ENCODE measurements around the gene EVC. TPM values are rescaled to one million over a fixed set of nuclear protein-coding genes. Genes with fewer than 3 reads are reported as not detected.
"Not testable (repeated sequence)": the region's sequence is repeated elsewhere in the genome, so short reads cannot be mapped to it uniquely, and the experiment has no call there.

Gene EVC
- total RNA-seq, 1 donor from 2014 or later = 126 TPM

DNA sequence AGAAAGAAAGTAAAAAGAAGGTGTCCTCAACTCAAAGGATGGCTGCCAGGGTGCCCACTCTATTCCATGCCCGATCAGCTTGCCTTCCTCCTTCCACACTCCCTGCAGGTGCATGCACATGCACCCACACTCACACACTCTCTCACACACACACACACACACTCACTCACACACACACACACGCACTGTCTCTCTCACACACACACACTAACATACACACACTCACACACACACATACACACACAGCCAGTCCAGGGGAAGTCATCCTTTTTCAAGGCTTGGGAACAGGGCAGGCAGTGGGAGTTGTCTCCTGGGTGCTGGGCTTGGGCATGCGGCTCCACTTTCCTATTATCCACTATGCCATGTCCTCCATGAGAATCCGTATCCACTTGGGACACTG, 131.5 kb downstream of the EVC start:
- DNase-seq (ENCODE audit: low read depth) = no peak

DNA sequence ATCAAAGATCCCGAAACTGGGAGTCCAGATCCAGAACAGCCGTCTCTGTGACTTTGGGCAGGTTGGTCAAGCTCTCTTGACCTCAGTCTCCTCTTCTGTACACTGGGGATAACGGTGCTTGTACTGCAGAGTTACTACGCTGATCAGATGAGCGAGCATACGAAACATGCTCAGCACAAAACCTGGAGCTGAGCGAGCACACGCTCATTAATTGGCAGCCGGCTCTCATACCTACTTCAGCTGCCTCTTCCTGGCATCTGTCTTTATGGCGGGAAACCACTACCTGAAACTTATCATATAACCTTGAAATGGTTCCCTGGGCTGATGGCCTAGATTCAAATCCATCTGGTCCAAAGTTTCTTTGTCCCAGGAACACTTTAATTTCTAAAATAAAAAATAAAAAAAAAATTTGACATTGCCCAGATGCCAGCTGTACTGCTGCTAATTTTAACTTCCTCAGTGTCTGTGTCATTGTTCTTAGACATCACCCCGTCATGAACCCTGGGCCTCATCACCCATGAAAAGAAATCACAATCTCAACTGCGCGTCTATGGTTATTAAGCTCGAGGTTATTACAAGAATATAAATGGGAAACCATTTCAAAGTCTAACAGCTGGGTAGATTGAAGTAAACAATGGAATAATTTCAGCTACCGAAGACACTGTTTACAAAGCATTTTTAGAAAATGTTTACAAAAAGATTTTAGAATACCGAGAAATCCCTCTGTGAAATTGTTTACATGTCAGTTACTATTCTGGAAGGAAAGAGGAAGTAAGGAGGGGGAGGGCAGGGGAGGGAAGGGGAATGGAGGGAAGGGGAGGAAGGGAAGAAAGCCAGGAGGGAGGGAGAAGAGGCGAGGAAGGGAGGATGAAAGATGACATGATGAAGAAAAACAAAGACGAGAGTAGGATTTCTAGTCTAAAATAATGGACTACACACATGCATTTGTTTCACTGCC, 132.9 kb downstream of the EVC start:
- DNase-seq (ENCODE audit: low read depth) = no peak

DNA sequence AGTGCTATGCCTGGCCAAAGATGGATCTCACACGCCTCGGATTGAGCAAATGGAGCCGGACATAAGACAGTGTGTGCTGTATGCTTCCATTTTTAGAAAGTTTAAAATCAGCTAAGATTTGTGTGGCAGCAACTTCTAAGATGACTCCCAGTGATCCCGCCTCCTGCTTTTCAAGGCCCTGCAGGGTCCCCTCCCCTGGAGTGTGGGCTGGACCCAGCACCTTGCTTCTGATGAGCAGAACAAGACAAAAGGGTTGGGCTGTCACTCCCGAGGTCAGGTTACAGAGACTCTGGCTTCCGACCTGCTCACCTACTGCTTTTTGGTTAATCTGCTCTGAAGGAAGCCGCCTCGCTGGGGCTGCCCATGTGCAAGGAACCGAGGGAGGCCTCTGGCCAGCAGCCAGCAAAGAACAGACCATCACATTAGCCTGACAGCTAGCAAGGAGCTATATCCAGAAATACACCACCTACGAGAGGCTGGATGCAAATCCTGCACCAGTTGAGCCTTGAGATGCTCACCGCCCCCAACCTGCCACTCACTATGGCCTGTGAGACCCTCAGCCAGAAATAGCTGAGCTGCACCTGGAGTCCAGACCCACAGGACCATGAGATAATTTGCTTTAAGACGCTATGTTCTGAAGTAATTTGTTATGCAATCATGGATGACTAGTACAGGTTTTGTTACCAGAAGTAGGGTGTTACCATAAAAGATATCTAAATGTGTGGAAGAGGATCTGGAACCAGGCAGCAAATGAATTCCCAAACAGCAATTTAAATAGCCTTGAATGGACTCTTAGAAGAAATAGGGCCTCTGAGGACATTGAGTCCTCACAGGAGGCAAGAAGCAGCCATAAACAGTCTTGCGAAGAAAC, 134.3 kb downstream of the EVC start:
- no peak for DNase-seq (ENCODE audit: low read depth)

DNA sequence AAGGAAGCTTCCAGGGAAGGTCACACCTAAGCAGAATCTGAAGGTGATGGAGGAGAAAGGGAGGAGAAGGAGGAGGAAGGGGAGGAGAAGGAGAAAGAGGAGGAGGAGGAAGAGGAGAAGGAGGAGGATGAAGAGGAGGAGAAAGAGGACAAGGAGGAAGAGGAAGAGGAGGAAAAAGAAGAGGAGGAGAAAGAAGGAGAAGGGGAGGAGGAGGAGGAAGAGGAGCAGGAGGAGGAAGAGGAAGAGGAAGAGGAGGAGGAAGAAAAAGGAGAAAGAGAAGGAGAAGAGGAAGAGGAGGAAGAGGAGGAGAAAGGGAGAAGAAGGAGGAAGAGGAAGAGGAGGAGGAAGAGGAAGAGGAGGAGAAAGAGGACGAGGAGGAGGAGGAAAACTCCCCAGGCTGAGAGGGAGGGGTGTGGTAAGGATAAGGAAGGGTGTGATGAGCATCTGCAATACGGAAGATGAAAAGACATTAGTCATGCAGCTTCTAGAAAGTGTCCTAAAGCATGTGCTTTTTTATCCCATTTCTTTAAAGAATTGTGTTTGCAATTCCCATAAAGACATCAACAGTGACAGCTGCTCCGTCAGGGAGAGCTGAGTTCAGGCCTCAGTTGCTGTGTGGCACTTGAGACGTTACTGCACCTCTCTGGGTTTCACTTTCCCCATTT, 140.8 kb downstream of the EVC start:
- DNase-seq (ENCODE audit: low read depth) = no peak

DNA sequence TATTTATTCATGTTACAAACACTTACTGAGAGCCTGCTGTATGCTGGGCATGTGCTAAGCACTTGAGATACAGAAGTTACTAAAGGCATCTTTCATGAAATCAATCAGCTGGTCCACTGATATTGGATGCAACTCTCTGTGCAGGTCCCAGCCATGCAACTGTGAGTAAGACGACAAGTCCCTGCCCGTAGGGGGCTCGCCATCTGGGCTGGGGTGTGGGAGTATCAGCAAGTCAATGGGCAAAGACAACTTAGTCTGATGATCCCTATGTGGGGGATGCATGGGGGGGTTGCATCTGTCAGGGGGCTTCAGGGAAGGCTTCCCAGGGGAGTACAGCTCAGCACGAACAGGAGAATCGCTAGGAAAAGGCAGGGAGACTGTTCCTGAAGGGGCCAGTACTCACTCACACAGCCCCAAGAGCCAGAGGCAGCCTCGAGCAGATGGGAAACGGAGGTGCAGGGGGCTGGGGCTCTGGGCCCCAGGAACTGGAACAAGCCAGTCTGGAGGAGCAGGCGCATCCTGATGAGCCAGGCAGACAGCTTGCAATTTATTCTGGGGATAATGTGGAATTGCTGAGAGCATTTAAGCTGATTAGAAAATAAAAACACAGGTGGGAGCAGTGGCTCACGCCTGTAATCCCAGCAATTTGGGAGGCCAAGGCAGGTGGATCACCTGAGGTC, 141.7 kb downstream of the EVC start:
- DNase-seq (ENCODE audit: low read depth) = no peak

DNA sequence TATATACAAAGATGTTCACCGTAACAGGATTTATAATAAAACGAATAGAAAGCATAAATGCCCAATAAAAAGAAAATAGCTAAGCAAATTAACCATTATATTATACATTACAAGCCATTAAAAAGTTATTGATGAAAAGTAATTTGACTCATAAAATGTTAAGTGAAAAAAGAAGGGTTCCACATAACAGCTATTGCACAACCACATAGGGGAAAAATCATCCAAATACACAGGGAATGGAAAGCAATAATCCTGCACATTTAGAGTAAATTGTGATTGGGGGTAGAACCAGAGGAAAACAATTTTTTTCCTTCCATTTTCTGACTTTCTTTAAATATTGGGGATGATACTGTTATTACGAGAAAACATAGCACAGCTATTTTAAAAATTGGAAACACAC, 143.9 kb downstream of the EVC start:
- no peak for DNase-seq (ENCODE audit: low read depth)

DNA sequence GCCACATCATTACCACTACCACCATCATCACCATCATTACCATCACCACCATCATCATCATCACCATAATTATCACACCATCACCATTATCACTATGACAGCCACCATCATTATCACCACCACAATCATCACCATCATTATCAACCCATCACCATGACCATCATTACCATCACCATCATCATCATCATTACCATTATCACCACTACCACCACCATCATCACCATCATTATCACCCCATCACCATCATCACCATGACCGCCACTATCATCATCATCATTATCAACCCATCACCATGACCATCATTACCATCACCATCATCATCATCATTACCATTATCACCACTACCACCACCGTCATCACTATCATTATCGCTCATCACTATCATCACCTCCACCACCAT, 145.4 kb downstream of the EVC start:
- DNase-seq (ENCODE audit: low read depth) = not testable (repeated sequence)

DNA sequence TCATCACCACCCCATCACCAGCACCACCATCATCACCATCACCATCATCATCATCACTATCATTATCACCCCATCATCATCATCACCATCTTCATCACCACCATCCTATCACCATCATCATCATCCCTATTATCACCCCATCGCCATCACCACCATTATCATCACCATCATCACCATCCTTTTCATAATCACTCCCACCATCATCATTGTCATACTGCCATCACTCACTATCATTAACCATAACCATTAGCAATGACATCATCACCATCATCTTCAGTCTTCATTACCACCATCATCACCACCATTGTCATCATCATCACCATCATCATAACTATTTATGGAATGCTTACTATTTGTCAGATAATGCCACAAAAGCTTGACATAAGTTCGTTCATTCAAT, 146.2 kb downstream of the EVC start:
- no peak for DNase-seq (ENCODE audit: low read depth)

DNA sequence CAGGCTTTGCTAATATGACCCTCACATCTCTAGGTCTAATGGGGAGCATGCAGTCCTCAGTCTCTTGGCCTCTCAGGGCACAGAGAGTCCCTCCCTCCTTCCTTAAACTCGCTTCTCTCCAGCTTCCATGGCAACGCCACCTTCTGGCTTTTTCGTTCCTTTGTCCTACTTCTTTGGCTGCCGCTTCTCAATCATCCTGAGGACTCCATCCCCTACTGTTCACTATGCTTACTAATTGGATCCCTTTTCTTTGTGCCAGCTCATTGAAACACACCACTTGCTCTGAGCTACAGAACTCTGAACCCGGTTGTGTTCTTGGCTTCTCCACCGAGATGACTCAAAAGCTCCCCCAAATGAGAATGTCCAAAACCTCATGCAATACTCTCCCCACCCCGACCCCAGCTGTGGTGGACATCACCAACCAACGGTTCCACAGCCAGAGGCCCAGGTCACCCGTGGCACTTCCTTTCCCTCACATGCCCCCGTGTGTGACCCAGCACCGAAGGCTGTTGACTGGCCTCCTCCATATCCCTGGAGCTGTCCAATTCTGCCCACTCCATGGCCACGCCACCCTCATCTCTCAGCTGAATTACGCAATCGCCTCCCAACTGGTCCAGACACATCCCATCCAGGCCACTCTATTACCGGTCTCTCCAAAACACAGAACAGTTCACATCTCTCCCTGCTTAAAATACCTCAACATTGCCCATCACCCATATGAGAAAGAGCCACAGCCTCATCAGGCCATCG, 147.2 kb downstream of the EVC start:
- no peak for DNase-seq (ENCODE audit: low read depth)

DNA sequence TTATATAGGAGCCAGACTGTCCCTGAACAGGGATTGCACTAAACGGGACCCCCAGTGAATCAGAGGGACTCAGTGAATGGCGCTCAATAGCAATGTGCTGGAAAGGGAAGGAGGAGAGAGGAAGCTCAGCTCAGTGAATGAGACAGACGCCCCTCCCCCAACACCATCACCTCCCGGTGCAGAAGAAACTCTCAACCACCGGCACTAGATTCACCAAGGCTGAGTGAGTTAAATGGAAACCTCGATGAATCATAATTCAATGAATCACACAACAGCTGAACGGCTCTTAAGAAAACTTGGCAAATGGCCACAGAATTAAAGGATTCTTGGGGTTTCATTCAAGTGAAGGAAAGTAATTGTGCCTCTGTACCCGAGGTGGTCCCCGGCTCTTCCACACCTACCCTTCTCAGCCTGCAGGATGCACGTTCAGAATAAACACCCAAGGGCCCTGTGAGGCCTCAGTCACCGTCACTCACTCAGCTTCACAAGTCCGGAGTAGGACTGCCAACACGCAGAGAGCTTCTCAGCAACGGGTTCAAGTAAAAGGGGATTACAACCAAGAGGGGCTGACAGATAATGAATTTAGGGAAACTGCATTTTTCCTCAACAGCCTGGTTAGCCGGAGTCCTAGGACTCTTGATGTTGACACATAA, 152.6 kb downstream of the EVC start:
- peak; percentile 97 for DNase-seq (ENCODE audit: low read depth)

Other genes with a start within 250 kb of the EVC start
- gene EVC2, start 2.6 kb upstream of the EVC start, total RNA-seq = 6.6 and 14.7 TPM in 2 replicates
- 0.25 TPM in 1 of 2 replicates, not detected in the other for gene CRMP1, start 181.9 kb downstream of the EVC start, total RNA-seq

All from renal cortical epithelial cell (primary cell).